ENCODE results near the gene TF. TPM values are rescaled to one million over a fixed set of nuclear protein-coding genes. Genes with fewer than 3 reads are reported as not detected.

Gene TF
- total RNA-seq, 2 experiments from 2014 or later, result 0.15 to 0.25 TPM

DNA sequence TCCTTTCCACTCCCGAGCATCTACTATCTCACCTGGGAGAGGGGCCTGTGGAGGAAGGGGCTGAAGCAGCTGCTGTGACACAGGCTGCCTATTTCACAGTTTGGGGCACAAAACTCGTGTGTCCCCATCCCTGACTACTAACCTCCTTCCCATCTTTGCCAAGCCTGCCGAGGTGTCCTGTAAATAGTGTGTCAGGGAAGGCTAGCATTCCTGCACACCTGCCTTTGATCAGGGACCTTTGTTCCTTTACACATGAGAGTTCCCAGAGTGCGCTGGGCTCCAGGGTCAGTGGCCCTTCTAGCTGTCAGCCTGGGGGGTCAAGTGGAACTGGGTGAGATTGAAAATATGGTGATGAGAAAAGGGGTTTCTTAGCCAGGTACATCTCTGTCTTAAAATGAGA lies 13.0 kb upstream of the TF start:
- H3K27ac ChIP-seq (ENCODE audit: low read depth, low read length, poor library complexity, severe bottlenecking), result no peak overlapping the region
- no peak for DNase-seq (ENCODE audit: low spot score)
- TF ChIP-seq EZH2phosphoT487 (IDR thresholded peaks at IDR 0.05; ENCODE audit: borderline replicate concordance, low read depth, low read length) (no peak), CTCF (conservative IDR thresholded peaks at IDR 0.05; ENCODE audit: low read length) (no peak)

DNA sequence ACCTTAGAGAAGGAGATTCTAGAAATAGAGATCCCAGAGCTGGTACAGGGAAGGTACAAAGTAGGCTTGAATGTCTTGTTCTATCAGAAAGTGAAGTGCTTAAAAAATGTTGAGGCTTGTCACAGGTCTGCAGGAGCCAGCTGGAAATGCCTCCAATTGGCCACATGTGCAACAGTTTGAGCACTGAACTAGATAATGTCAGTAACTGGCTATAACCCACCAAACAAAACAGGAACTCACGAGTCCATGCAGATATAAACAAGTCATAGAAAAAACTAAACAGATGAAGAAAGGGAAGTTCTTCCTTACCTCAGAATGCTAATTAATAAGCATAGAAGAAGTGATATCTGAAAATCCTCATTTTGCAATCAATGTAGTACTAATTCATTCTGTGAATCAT lies 11.9 kb upstream of the TF start:
- no TSS peak for BruUV-seq (replicated peaks)
- intact Hi-C loops (cut with micrococcal nuclease; ENCODE audit: unreplicated experiment), result no loop called here
- CTCF ChIA-PET (ENCODE audit: unreplicated experiment), result no interaction called here
- no peaks in the 10 kb centered on the region for H4K20me1 ChIP-seq (ENCODE audit: insufficient read depth, low read length)
- H3K27ac ChIP-seq (ENCODE audit: low read depth, low read length, poor library complexity, severe bottlenecking), result no peak overlapping the region
- H3K79me2 ChIP-seq (ENCODE audit: insufficient read depth, low read depth, low read length), result no peaks in the 10 kb centered on the region
- H3K4me3 ChIP-seq (ENCODE audit: low read depth, low read length, poor library complexity, severe bottlenecking), result no peak overlapping the region
- no peak for DNase-seq (ENCODE audit: low spot score)
- H2AFZ ChIP-seq (ENCODE audit: low read length), result no peak overlapping the region
- H3K4me2 ChIP-seq (ENCODE audit: low read length), result no peak overlapping the region
- no peaks in the 10 kb centered on the region for H3K9me3 ChIP-seq (ENCODE audit: low read length)
- POLR2A ChIA-PET, result no interaction called here
- no peaks in the 10 kb centered on the region for H3K9me2 ChIP-seq (ENCODE audit: insufficient read depth, low read length)
- no peaks in the 10 kb centered on the region for H3K36me3 ChIP-seq (ENCODE audit: insufficient read depth, low read length)
- TF ChIP-seq CTCF (conservative IDR thresholded peaks at IDR 0.05; ENCODE audit: low read length), result no peak
- TF ChIP-seq EZH2phosphoT487 (IDR thresholded peaks at IDR 0.05; ENCODE audit: borderline replicate concordance, low read depth, low read length), result no peak
- H3K4me1 ChIP-seq (ENCODE audit: insufficient read depth, low read length, poor library complexity, severe bottlenecking), result no peaks in the 10 kb centered on the region

More for the DNA sequence above, 13.0 kb upstream of the TF start:
- Histone ChIP-seq H3K4me2 (ENCODE audit: low read length) (no peak overlapping the region), H2AFZ (ENCODE audit: low read length) (no peak overlapping the region), H3K36me3 (ENCODE audit: insufficient read depth, low read length) (no peaks in the 10 kb centered on the region), H4K20me1 (ENCODE audit: insufficient read depth, low read length) (no peaks in the 10 kb centered on the region), H3K79me2 (ENCODE audit: insufficient read depth, low read depth, low read length) (no peaks in the 10 kb centered on the region), H3K9me3 (ENCODE audit: low read length) (no peaks in the 10 kb centered on the region), H3K4me1 (ENCODE audit: insufficient read depth, low read length, poor library complexity, severe bottlenecking) (no peaks in the 10 kb centered on the region), H3K9me2 (ENCODE audit: insufficient read depth, low read length) (no peaks in the 10 kb centered on the region), H3K4me3 (ENCODE audit: low read depth, low read length, poor library complexity, severe bottlenecking) (no peak overlapping the region)
- BruUV-seq (replicated peaks), result no TSS peak
- POLR2A ChIA-PET, result no interaction called here
- CTCF ChIA-PET (ENCODE audit: unreplicated experiment), result no interaction called here
- intact Hi-C loops (cut with micrococcal nuclease; ENCODE audit: unreplicated experiment), result no loop called here

GRCh38 chr3:133742351-133743091 lies 3.7 kb upstream of the TF start:
- no peak for TF ChIP-seq CTCF (conservative IDR thresholded peaks at IDR 0.05; ENCODE audit: low read length)
- no peak for TF ChIP-seq EZH2phosphoT487 (IDR thresholded peaks at IDR 0.05; ENCODE audit: borderline replicate concordance, low read depth, low read length)

More at GRCh38 chr3:133742351-133743091, 3.7 kb upstream of the TF start:
- Histone ChIP-seq H3K9me3 (ENCODE audit: low read length) (no peaks in the 10 kb centered on the region), H4K20me1 (ENCODE audit: insufficient read depth, low read length) (no peaks in the 10 kb centered on the region), H3K36me3 (ENCODE audit: insufficient read depth, low read length) (no peaks in the 10 kb centered on the region), H3K4me1 (ENCODE audit: insufficient read depth, low read length, poor library complexity, severe bottlenecking) (no peaks in the 10 kb centered on the region), H2AFZ (ENCODE audit: low read length) (no peak overlapping the region), H3K9me2 (ENCODE audit: insufficient read depth, low read length) (no peaks in the 10 kb centered on the region), H3K79me2 (ENCODE audit: insufficient read depth, low read depth, low read length) (no peaks in the 10 kb centered on the region), H3K4me3 (ENCODE audit: low read depth, low read length, poor library complexity, severe bottlenecking) (no peak overlapping the region), H3K27ac (ENCODE audit: low read depth, low read length, poor library complexity, severe bottlenecking) (no peak overlapping the region), H3K4me2 (ENCODE audit: low read length) (no peak overlapping the region)
- intact Hi-C loops (cut with micrococcal nuclease; ENCODE audit: unreplicated experiment), result no loop called here
- ChIA-PET POLR2A (no interaction called here), CTCF (ENCODE audit: unreplicated experiment) (interaction anchor here (0.6 kb wide), 1 partner anchor 11 kb away, joined by 4 read pairs; no protein-coding TSS in a partner anchor)
- no peak for DNase-seq (ENCODE audit: low spot score)
- no TSS peak for BruUV-seq (replicated peaks)
